HCT116 (cell line): ENCODE measurements around the gene FBXL15. TPM values are rescaled to one million over a fixed set of nuclear protein-coding genes. Genes with fewer than 3 reads are reported as not detected.

Source experiments
- ATAC-seq: fragments of 200-7000 bp; cut with Tn5 transposase; 2 replicates; pipeline ENCODE4 v1.9.1; 2020; ENCODE audit warnings: mild to moderate bottlenecking, moderate library complexity
- BruUV-seq: library from RNA; stranded (reverse); fragments of 400-500 nt; replicated peaks from 2 replicates; lab custom pipeline; 2021; lab: Mats Ljungman, UMichigan
- CTCF ChIA-PET: fragments of 300-600 bp; sonication (Branson Sonifier 250); formaldehyde crosslinking; loops from one replicate; lab custom pipeline; 2021; ENCODE audit warnings: antibody characterized with exemption; lab: Charles Lee
- POLR2A ChIA-PET: fragments of 300-600, 350-600 bp; sonication (Branson Sonifier 250); formaldehyde crosslinking; loops from one replicate; lab custom pipeline; 2021; ENCODE audit warnings: antibody characterized with exemption; lab: Charles Lee
- RAD21 ChIA-PET, 2 experiments: fragments of 300-600 bp; sonication (Branson Sonifier 250); formaldehyde crosslinking; loops; one replicate each; lab custom pipeline; 2023; ENCODE audit warnings: low total read pairs in 2 of 2; ENCODE audit not compliant: uncharacterized antibody in 2 of 2, unreplicated experiment in 2 of 2, low non-redundant PET in 1 of 2; lab: Charles Lee
- DNase-seq: peaks from one replicate; pipeline ENCODE4 v3.0.0-alpha.2; 2010; ENCODE audit warnings: low read depth, low spot score
- H2AFZ ChIP-seq: fragments of 200-600 bp; shearing (Covaris generic), sonication (generic); 2 replicates; pipeline ENCODE4 v1.6.1; 2017; ENCODE audit warnings: low read depth, mixed run types, mixed read lengths, antibody characterized with exemption, low read length; ENCODE audit not compliant: poor library complexity, severe bottlenecking
- H3K27ac ChIP-seq: 2 replicates; pipeline ENCODE4 v1.5.1; 2012; ENCODE audit warnings: low read depth, low read length
- H3K27me3 ChIP-seq: fragments of 200-600 bp; sonication (generic); 2 replicates; pipeline ENCODE4 v1.6.1; 2016; ENCODE audit warnings: mixed run types, low read length, mixed read lengths; ENCODE audit not compliant: insufficient read depth
- H3K36me3 ChIP-seq, 2 experiments: fragments of 200-500 bp in 1 of 2; fragments of 200-600 bp in 1 of 2; sonication (Bioruptor generic) in 1 of 2; sonication (generic) in 1 of 2; 2 replicates each; pipeline versions ENCODE4 v1.5.1 to v1.6.1; 2014 to 2016; ENCODE audit warnings: low read length in 2 of 2, inconsistent platforms in 1 of 2, mixed read lengths in 1 of 2, mixed run types in 1 of 2; ENCODE audit not compliant: insufficient read depth in 2 of 2, control insufficient read depth in 1 of 2
- H3K4me1 ChIP-seq, 2 experiments: fragments of 200-600 bp in 1 of 2; sonication (generic) in 1 of 2; 2 replicates each; pipeline versions ENCODE4 v1.5.1 to v1.6.1; 2012 to 2017; ENCODE audit warnings: low read length in 2 of 2, inconsistent platforms in 1 of 2, mild to moderate bottlenecking in 1 of 2, mixed read lengths in 1 of 2, mixed run types in 1 of 2, moderate library complexity in 1 of 2; ENCODE audit not compliant: insufficient read depth in 2 of 2, control insufficient read depth in 1 of 2
- H3K4me2 ChIP-seq: fragments of 200-600 bp; sonication (generic); 2 replicates; pipeline ENCODE4 v1.6.1; 2017; ENCODE audit warnings: mixed run types, low read length, mixed read lengths
- H3K4me3 ChIP-seq, 2 experiments: fragments of 200-600 bp in 1 of 2; sonication (generic) in 1 of 2; replicated peaks in 1 of 2; 2 replicates each; pipeline ENCODE4 v1.5.1; 2011 to 2016; ENCODE audit warnings: low read length in 2 of 2, control low read depth in 1 of 2, low read depth in 1 of 2, mild to moderate bottlenecking in 1 of 2, mixed read lengths in 1 of 2, mixed run types in 1 of 2
- H3K79me2 ChIP-seq: fragments of 200-600 bp; sonication (generic); 2 replicates; pipeline ENCODE4 v1.6.1; 2017; ENCODE audit warnings: mild to moderate bottlenecking, mixed run types, low read length, moderate library complexity, mixed read lengths; ENCODE audit not compliant: insufficient read depth
- H3K9ac ChIP-seq: fragments of 200-600 bp; sonication (generic); 2 replicates; pipeline ENCODE4 v1.6.1; 2016; ENCODE audit warnings: low read length, mixed read lengths
- H3K9me2 ChIP-seq: fragments of 200-600 bp; sonication (generic), shearing (Covaris generic); 2 replicates; pipeline ENCODE4 v1.6.1; 2017; ENCODE audit warnings: mixed run types, mild to moderate bottlenecking, moderate library complexity; ENCODE audit not compliant: insufficient read depth
- H3K9me3 ChIP-seq, 2 experiments: fragments of 200-500 bp in 1 of 2; fragments of 200-600 bp in 1 of 2; sonication (Bioruptor generic) in 1 of 2; sonication (generic) in 1 of 2; 2 replicates each; pipeline ENCODE4 v1.6.1; 2014 to 2017; ENCODE audit warnings: low read length in 2 of 2, mixed read lengths in 2 of 2, inconsistent platforms in 1 of 2, low read depth in 1 of 2, mild to moderate bottlenecking in 1 of 2, mixed run types in 1 of 2, moderate library complexity in 1 of 2; ENCODE audit not compliant: control insufficient read depth in 1 of 2, insufficient read depth in 1 of 2
- H4K20me1 ChIP-seq: fragments of 200-600 bp; sonication (generic), shearing (Covaris generic); 2 replicates; pipeline ENCODE4 v1.6.1; 2017; ENCODE audit warnings: mixed run types, mild to moderate bottlenecking, moderate library complexity; ENCODE audit not compliant: insufficient read depth
- CBX3 ChIP-seq: IDR thresholded peaks from 2 replicates; pipeline ENCODE4 v1.6.1; 2012; ENCODE audit warnings: low read depth
- CEBPB ChIP-seq: IDR thresholded peaks from 2 replicates; pipeline ENCODE4 v1.6.1; 2012; ENCODE audit warnings: low read depth
- CTCF ChIP-seq, 3 experiments: fragments of 200-600 bp in 1 of 3; sonication (generic) in 1 of 3; IDR thresholded peaks in 2 of 3; conservative IDR thresholded peaks in 1 of 3; 2 replicates each; pipeline ENCODE4 v1.5.1; 2012 to 2017; ENCODE audit warnings: low read depth in 2 of 3, low read length in 2 of 3, antibody characterized with exemption in 1 of 3, borderline replicate concordance in 1 of 3, control low read depth in 1 of 3, mild to moderate bottlenecking in 1 of 3, mixed read lengths in 1 of 3, mixed run types in 1 of 3, moderate library complexity in 1 of 3; ENCODE audit not compliant: insufficient read depth in 1 of 3
- ELF1 ChIP-seq: IDR thresholded peaks from 2 replicates; pipeline ENCODE4 v1.6.1; 2012; ENCODE audit warnings: low read depth, borderline replicate concordance
- EZH2 ChIP-seq: fragments of 200-600 bp; sonication (generic); IDR thresholded peaks from 2 replicates; pipeline ENCODE4 v1.6.1; 2017; ENCODE audit warnings: antibody characterized with exemption, mixed run types
- EZH2phosphoT487 ChIP-seq: fragments of 200-600 bp; IDR thresholded peaks from 2 replicates; pipeline ENCODE4 v1.6.1; 2018; ENCODE audit warnings: antibody characterized with exemption, borderline replicate concordance
- FOSL1 ChIP-seq: IDR thresholded peaks from 2 replicates; pipeline ENCODE4 v1.6.1; 2012; ENCODE audit warnings: low read depth
- JUND ChIP-seq: IDR thresholded peaks from 2 replicates; pipeline ENCODE4 v1.6.1; 2012
- MAX ChIP-seq: IDR thresholded peaks from 2 replicates; pipeline ENCODE4 v1.6.1; 2012
- POLR2A ChIP-seq: IDR thresholded peaks from 2 replicates; pipeline ENCODE4 v1.7.0; 2011; ENCODE audit warnings: borderline replicate concordance; ENCODE audit not compliant: insufficient read depth, insufficient read length; ENCODE audit errors: extremely low read depth
- POLR2AphosphoS5 ChIP-seq: IDR thresholded peaks from 2 replicates; pipeline ENCODE4 v1.6.1; 2011; ENCODE audit warnings: mild to moderate bottlenecking, low read depth, low read length, moderate library complexity
- RAD21 ChIP-seq: IDR thresholded peaks from 2 replicates; pipeline ENCODE4 v1.6.1; 2012; ENCODE audit warnings: low read depth, mild to moderate bottlenecking
- SIN3A ChIP-seq: IDR thresholded peaks from 2 replicates; pipeline ENCODE4 v1.6.1; 2012; ENCODE audit warnings: low read depth
- SP1 ChIP-seq: IDR thresholded peaks from 2 replicates; pipeline ENCODE4 v1.6.1; 2012; ENCODE audit warnings: low read depth
- YY1 ChIP-seq: IDR thresholded peaks from 2 replicates; pipeline ENCODE4 v1.6.1; 2011; ENCODE audit warnings: low read length, low read depth, moderate library complexity, mild to moderate bottlenecking; ENCODE audit not compliant: insufficient replicate concordance; ENCODE audit errors: extremely low read depth
- ZFX ChIP-seq: fragments of 450-650 bp; IDR thresholded peaks from 2 replicates; pipeline ENCODE4 v1.6.1; 2017
- intact Hi-C: fragments of 100-400 bp; cut with micrococcal nuclease; formaldehyde crosslinking; loops from 2 replicates; pipeline ENCODE4 v1.10.0; 2022
- total RNA-seq: library from RNA; stranded (reverse); gene quantifications from one replicate; pipeline ENCODE4 v1.2.1, GENCODE V29; 2021; ENCODE audit not compliant: unreplicated experiment

FBXL15 gene
- total RNA-seq, 1 experiment from 2014 or later: 21.1 TPM

GRCh38 chr10:102394801-102395399 is 25.7 kb upstream of the FBXL15 start:
- Histone ChIP-seq H3K27me3 (no peaks in the 10 kb centered on the region), H3K4me1 (peaks cover 19 to 62% of the 10 kb centered on the region in 2 experiments), H3K79me2 (peaks cover 13% of the 10 kb centered on the region; the same call in 1 of the 2 replicates), H2AFZ (no peak overlapping the region), H3K9me2 (no peaks in the 10 kb centered on the region), H3K36me3 (peaks cover 6 to 12% of the 10 kb centered on the region in 2 experiments; a peak in 3 of 4 replicates), H3K9ac (peak overlapping the region; percentile 91), H3K27ac (peak overlapping the region; percentile 77), H3K4me2 (peak overlapping the region; percentile 99), H3K4me3 (peak overlapping the region; percentile 75 to 92), H3K9me3 (no peaks in the 10 kb centered on the region), H4K20me1 (no peaks in the 10 kb centered on the region)
- ATAC-seq (peak; percentile 1), DNase-seq (no peak)
- ChIA-PET POLR2A (interaction anchor here (0.6 to 2.8 kb wide), 8 partner anchors 10 to 271 kb away, joined by 3 to 14 read pairs (median 3); no protein-coding TSS in a partner anchor), CTCF (interaction anchor here (0.9 to 9.3 kb wide), 11 partner anchors 9 to 226 kb away, joined by 3 to 154 read pairs (median 19); partner anchors contain the start of genes ELOVL3 and FBXL15), RAD21 (interaction anchor here (0.9 to 2.2 kb wide), 4 partner anchors 26 to 225 kb away, joined by 3 to 7 read pairs (median 6); partner anchors contain the start of genes CUEDC2 (in 1 of the 2) and FBXL15 (in 1 of the 2))
- no TSS peak for BruUV-seq
- TF ChIP-seq ZFX: no peak
- TF ChIP-seq CBX3: no peak
- TF ChIP-seq ELF1: no peak
- no peak for TF ChIP-seq FOSL1
- TF ChIP-seq CEBPB: no peak
- no peak for TF ChIP-seq MAX
- no peak for TF ChIP-seq SP1
- TF ChIP-seq POLR2AphosphoS5: no peak
- TF ChIP-seq RAD21: no peak
- TF ChIP-seq YY1: no peak
- TF ChIP-seq EZH2phosphoT487: no peak
- TF ChIP-seq EZH2: no peak
- no peak for TF ChIP-seq CTCF (IDR thresholded peaks at IDR 0.05 in 2 of 3, conservative IDR thresholded peaks at IDR 0.05 in 1 of 3; ENCODE audit: borderline replicate concordance in 1 of 3, insufficient read depth in 1 of 3, low read depth in 2 of 3, low read length in 2 of 3)
- TF ChIP-seq JUND: no peak
- TF ChIP-seq SIN3A: no peak
- TF ChIP-seq POLR2A: no peak
- intact Hi-C loops: loop anchor here (1.0 to 2.0 kb wide), 7 partner anchors 27 to 226 kb away; partner anchors contain the start of genes ACTR1A and C10orf95
